A673 (cell line): ENCODE measurements around the gene MRPL18. TPM values are rescaled to one million over a fixed set of nuclear protein-coding genes. Genes with fewer than 3 reads are reported as not detected.

Experiments
- BruUV-seq: library from RNA; stranded (reverse); fragments of 400-500 nt; replicated peaks from 2 replicates; lab custom pipeline; 2021; lab: Mats Ljungman, UMichigan
- CTCF ChIA-PET: fragments of 300-600 bp; sonication (Branson Sonifier 250); formaldehyde crosslinking; loops from one replicate; lab custom pipeline; 2022; ENCODE audit warnings: antibody characterized with exemption; lab: Charles Lee
- POLR2A ChIA-PET: fragments of 300-600 bp; sonication (Branson Sonifier 250); formaldehyde crosslinking; loops from one replicate; lab custom pipeline; 2022; ENCODE audit warnings: antibody characterized with exemption; ENCODE audit not compliant: low non-redundant PET; lab: Charles Lee
- DNase-seq: peaks from one replicate; pipeline ENCODE4 v3.0.0-alpha.2; 2015; ENCODE audit warnings: low spot score
- H3K27ac ChIP-seq: fragments of 200-600 bp; sonication (generic); 2 replicates; pipeline ENCODE4 v1.5.1; 2016; ENCODE audit warnings: mixed run types, low read depth, mild to moderate bottlenecking, mixed read lengths, antibody characterized with exemption, low read length; ENCODE audit not compliant: poor library complexity, severe bottlenecking
- H3K27me3 ChIP-seq: fragments of 200-600 bp; sonication (generic); replicated peaks from 2 replicates; pipeline ENCODE4 v1.6.1; 2017; ENCODE audit warnings: mixed run types, low read depth, mild to moderate bottlenecking, mixed read lengths, antibody characterized with exemption, low read length; ENCODE audit not compliant: insufficient read depth, poor library complexity
- H3K36me3 ChIP-seq: fragments of 200-600 bp; sonication (generic); 2 replicates; pipeline ENCODE4 v1.6.1; 2016; ENCODE audit warnings: mixed run types, mild to moderate bottlenecking, mixed read lengths, antibody characterized with exemption, low read length; ENCODE audit not compliant: insufficient read depth, poor library complexity, severe bottlenecking
- H3K4me1 ChIP-seq: fragments of 200-600 bp; sonication (generic); 2 replicates; pipeline ENCODE4 v1.6.1; 2017; ENCODE audit warnings: mixed run types, mild to moderate bottlenecking, mixed read lengths, antibody characterized with exemption, low read length; ENCODE audit not compliant: insufficient read depth, poor library complexity, severe bottlenecking
- H3K4me3 ChIP-seq: fragments of 200-600 bp; sonication (generic); 2 replicates; pipeline ENCODE4 v1.5.1; 2016; ENCODE audit warnings: low read depth, mixed run types, mild to moderate bottlenecking, mixed read lengths, low read length; ENCODE audit not compliant: poor library complexity, severe bottlenecking
- H3K9me3 ChIP-seq: fragments of 200-600 bp; sonication (generic); 2 replicates; pipeline ENCODE4 v1.6.1; 2016; ENCODE audit warnings: mixed run types, low read depth, mild to moderate bottlenecking, mixed read lengths, antibody characterized with exemption, low read length; ENCODE audit not compliant: poor library complexity, severe bottlenecking
- EZH2 ChIP-seq: fragments of 200-600 bp; sonication (generic); IDR thresholded peaks from 2 replicates; pipeline ENCODE4 v1.6.1; 2017; ENCODE audit warnings: borderline replicate concordance, low read depth, mild to moderate bottlenecking, mixed read lengths, antibody characterized with exemption, low read length; ENCODE audit not compliant: poor library complexity, severe bottlenecking
- intact Hi-C: fragments of 100-400 bp; cut with micrococcal nuclease; formaldehyde crosslinking; loops from one replicate; pipeline ENCODE4 v1.10.0; 2022; ENCODE audit not compliant: unreplicated experiment
- total RNA-seq: library from RNA; stranded (reverse); gene quantifications from 2 replicates; pipeline ENCODE4 v1.2.3, GENCODE V29; 2021
- TF ChIP-seq, protein P1 (sequence below): fragments of 300-800, 200-600 bp; sonication (generic); conservative IDR thresholded peaks from 2 replicates; pipeline ENCODE4 v1.5.1; 2017; ENCODE audit warnings: low read depth, mild to moderate bottlenecking, antibody characterized with exemption, low read length, moderate library complexity, mixed read lengths

MRPL18 gene
- total RNA-seq, 1 experiment from 2014 or later = 94.6 TPM

DNA sequence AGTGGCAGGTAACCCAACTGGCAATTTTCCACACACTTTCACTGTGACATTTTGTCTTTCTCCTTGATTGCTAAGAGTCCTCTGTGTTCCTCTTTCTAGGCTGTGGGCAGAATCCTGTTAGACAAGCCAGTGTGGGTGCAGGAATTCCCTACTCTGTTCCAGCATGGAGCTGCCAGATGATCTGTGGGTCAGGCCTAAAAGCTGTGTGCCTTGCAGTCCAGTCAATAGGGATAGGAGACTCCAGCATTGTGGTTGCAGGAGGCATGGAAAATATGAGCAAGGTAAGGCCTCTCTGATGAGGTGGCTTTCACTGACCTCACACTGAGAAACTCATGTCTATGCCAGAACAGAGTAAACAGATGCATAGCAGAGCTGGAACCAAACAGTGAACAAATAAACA, 23.4 kb upstream of the MRPL18 start:
- Histone ChIP-seq H3K4me3 (no peak overlapping the region), H3K9me3 (no peaks in the 10 kb centered on the region), H3K27ac (peak overlapping the region; percentile 29), H3K36me3 (peaks cover 87% of the 10 kb centered on the region), H3K4me1 (peaks cover 6% of the 10 kb centered on the region), H3K27me3 (no peaks in the 10 kb centered on the region)
- BruUV-seq = no TSS peak
- intact Hi-C loops = no loop called here
- DNase-seq = no peak
- TF ChIP-seq, protein P1, sequence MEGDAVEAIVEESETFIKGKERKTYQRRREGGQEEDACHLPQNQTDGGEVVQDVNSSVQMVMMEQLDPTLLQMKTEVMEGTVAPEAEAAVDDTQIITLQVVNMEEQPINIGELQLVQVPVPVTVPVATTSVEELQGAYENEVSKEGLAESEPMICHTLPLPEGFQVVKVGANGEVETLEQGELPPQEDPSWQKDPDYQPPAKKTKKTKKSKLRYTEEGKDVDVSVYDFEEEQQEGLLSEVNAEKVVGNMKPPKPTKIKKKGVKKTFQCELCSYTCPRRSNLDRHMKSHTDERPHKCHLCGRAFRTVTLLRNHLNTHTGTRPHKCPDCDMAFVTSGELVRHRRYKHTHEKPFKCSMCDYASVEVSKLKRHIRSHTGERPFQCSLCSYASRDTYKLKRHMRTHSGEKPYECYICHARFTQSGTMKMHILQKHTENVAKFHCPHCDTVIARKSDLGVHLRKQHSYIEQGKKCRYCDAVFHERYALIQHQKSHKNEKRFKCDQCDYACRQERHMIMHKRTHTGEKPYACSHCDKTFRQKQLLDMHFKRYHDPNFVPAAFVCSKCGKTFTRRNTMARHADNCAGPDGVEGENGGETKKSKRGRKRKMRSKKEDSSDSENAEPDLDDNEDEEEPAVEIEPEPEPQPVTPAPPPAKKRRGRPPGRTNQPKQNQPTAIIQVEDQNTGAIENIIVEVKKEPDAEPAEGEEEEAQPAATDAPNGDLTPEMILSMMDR = no peak
- TF ChIP-seq EZH2 = no peak
- POLR2A ChIA-PET = no interaction called here
- CTCF ChIA-PET = no interaction called here

DNA sequence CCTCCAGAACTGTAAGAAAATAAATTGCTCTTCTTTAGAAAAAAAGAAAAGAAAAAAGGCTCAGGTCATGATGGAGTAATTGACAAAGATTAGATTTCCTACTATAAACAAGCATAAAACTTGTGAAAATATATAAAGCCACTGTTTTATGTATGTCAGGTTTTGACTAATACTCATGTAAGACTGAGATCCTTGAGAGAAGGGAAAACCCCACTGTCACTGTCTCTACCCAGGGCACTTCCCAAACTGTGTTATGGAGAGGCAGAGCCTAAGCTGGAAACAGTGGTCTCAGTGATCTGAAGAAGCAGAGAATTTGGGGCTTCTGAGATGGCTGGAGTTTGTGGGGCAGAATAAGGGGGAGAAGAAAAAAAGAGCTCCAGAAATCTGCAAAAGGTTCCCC, 20.8 kb upstream of the MRPL18 start:
- Histone ChIP-seq H3K4me3 (no peak overlapping the region), H3K4me1 (peaks cover 6% of the 10 kb centered on the region), H3K27me3 (no peaks in the 10 kb centered on the region), H3K27ac (no peak overlapping the region), H3K36me3 (peaks cover 96% of the 10 kb centered on the region), H3K9me3 (no peaks in the 10 kb centered on the region)
- no peak for DNase-seq
- ChIA-PET POLR2A (no interaction called here), CTCF (interaction anchor here (0.6 kb wide), 1 partner anchor 82 kb away, joined by 3 read pairs; no protein-coding TSS in a partner anchor)
- TF ChIP-seq EZH2 = no peak
- TF ChIP-seq, protein P1 = no peak
- intact Hi-C loops = no loop called here
- no TSS peak for BruUV-seq

DNA sequence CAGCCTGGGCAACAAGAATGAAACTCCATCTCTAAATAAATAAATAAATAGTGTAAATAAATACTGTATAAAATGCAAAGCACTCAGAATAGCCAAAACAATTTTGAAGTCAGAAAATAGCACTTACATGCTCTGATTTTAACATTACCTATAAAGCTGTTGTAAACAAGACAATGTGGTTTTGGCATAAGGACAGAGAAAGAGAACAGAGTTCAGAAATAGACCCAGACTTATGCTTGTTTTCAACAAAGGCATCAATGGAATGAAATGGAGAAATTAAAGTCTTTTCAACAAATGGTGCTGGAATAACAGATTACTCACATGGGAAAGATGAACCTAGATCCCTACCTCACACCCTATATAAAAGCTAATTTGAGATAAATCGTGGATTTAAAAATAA, 18.1 kb upstream of the MRPL18 start:
- DNase-seq = no peak
- Histone ChIP-seq H3K27me3 (no peaks in the 10 kb centered on the region), H3K36me3 (peaks cover 98% of the 10 kb centered on the region), H3K9me3 (no peaks in the 10 kb centered on the region), H3K4me1 (no peaks in the 10 kb centered on the region), H3K27ac (no peak overlapping the region), H3K4me3 (no peak overlapping the region)
- TF ChIP-seq, protein P1 = no peak
- no peak for TF ChIP-seq EZH2
- intact Hi-C loops = no loop called here
- ChIA-PET CTCF (no interaction called here), POLR2A (no interaction called here)
- no TSS peak for BruUV-seq
